ENCODE data around the gene CRACR2A. TPM values are rescaled to one million over a fixed set of nuclear protein-coding genes. Genes with fewer than 3 reads are reported as not detected.
A peak's percentile ranks its signal among the peaks of the same experiment; 100 is the strongest.

CRACR2A gene
- polyA plus RNA-seq, 1 experiment = 1.4 TPM

DNA sequence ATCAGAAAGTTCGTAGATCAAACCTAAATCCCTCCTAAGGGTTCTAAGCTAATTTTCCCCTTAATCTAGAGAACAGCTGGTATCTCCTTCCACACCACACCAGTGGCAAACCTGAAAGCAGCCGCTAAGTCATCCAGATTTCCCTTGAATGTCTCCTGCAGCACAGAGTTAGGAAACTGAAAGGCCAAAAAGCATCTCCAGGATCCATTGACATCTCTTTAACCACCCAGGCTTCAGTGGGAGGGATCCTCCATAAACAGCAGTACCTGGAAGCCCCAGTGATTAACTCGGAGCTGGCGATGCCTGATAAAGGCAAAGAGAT lies 47.6 kb downstream of the CRACR2A start:
- no peak for TF ChIP-seq CTCF (IDR thresholded peaks at IDR 0.05; ENCODE audit: insufficient read depth, low read depth, low read length)
- CTCF ChIA-PET = interaction anchor here (1.1 to 1.2 kb wide), 2 partner anchors 16 to 406 kb away, joined by 3 to 9 read pairs; no protein-coding TSS in a partner anchor

GRCh38 chr12:3704512-3705353 lies 48.2 kb downstream of the CRACR2A start:
- no peak for TF ChIP-seq CTCF (IDR thresholded peaks at IDR 0.05; ENCODE audit: insufficient read depth, low read depth, low read length)
- no peaks in the 10 kb centered on the region for H3K36me3 ChIP-seq (ENCODE audit: control insufficient read depth, insufficient read depth, low read length)
- CTCF ChIA-PET = interaction anchor here (0.9 to 1.2 kb wide), 3 partner anchors 16 to 405 kb away, joined by 3 to 9 read pairs (median 3); no protein-coding TSS in a partner anchor
- POLR2A ChIA-PET = no interaction called here
- H3K27me3 ChIP-seq (ENCODE audit: control insufficient read depth, insufficient read depth, low read length) = no peaks in the 10 kb centered on the region
- H3K4me3 ChIP-seq (ENCODE audit: low read depth, low read length) = no peak overlapping the region
- no peak for DNase-seq (ENCODE audit: low read depth)

More for the DNA sequence above, 47.6 kb downstream of the CRACR2A start:
- POLR2A ChIA-PET = interaction anchor here (0.6 kb wide), 1 partner anchor 16 kb away, joined by 6 read pairs; no protein-coding TSS in a partner anchor
- no peaks in the 10 kb centered on the region for H3K36me3 ChIP-seq (ENCODE audit: control insufficient read depth, insufficient read depth, low read length)
- no peak for DNase-seq (ENCODE audit: low read depth)
- no peaks in the 10 kb centered on the region for H3K27me3 ChIP-seq (ENCODE audit: control insufficient read depth, insufficient read depth, low read length)
- H3K4me3 ChIP-seq (ENCODE audit: low read depth, low read length) = no peak overlapping the region

DNA sequence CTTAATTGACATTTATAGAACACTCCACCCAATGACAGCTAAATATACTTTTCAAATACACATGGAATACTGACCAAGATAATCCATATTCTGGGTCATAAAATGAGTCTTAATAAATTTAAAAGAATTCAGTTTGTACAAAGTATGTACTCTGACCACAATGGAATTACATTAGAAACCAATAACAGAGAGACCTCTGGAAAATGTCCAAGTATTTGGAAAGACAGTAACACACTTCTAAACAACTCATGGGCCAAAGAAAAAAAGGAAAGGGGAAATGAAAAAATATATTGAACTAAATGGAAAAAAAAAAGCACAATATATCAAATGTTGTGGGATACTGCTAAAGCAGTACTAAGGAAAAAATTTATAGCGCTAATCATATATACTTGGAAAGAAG lies 52.0 kb downstream of the CRACR2A start:
- no peaks in the 10 kb centered on the region for H3K36me3 ChIP-seq (ENCODE audit: control insufficient read depth, insufficient read depth, low read length)
- H3K27me3 ChIP-seq (ENCODE audit: control insufficient read depth, insufficient read depth, low read length) = no peaks in the 10 kb centered on the region
- no peak for TF ChIP-seq CTCF (IDR thresholded peaks at IDR 0.05; ENCODE audit: insufficient read depth, low read depth, low read length)
- ChIA-PET POLR2A (no interaction called here), CTCF (no interaction called here)
- no peak for DNase-seq (ENCODE audit: low read depth)
- H3K4me3 ChIP-seq (ENCODE audit: low read depth, low read length) = no peak overlapping the region

- no peaks in the 10 kb centered on the region for H3K36me3 ChIP-seq (ENCODE audit: control insufficient read depth, insufficient read depth, low read length)
- no peak for TF ChIP-seq CTCF (IDR thresholded peaks at IDR 0.05; ENCODE audit: insufficient read depth, low read depth, low read length)
- no peak overlapping the region for H3K4me3 ChIP-seq (ENCODE audit: low read depth, low read length)
- ChIA-PET CTCF (interaction anchor here (0.5 to 2.7 kb wide), 5 partner anchors 11 to 398 kb away, joined by 3 to 14 read pairs (median 3); no protein-coding TSS in a partner anchor), POLR2A (interaction anchor here (0.5 to 0.7 kb wide), 4 partner anchors 9 to 1624 kb away, joined by 3 read pairs; no protein-coding TSS in a partner anchor)
- peak; percentile 89 for DNase-seq (ENCODE audit: low read depth)
- H3K27me3 ChIP-seq (ENCODE audit: control insufficient read depth, insufficient read depth, low read length) = no peaks in the 10 kb centered on the region
These were observed 54.5 kb downstream of the CRACR2A start for GRCh38 chr12:3698218-3698974.

Measured in BJ (cell line).